Measurements from ENCODE around the gene TSPEAR.
A peak's percentile ranks its signal among the peaks of the same experiment; 100 is the strongest.
"Not testable (repeated sequence)": the region's sequence is repeated elsewhere in the genome, so short reads cannot be mapped to it uniquely, and the experiment has no call there.

TSPEAR gene

GRCh38 chr21:44566403-44566802, 145.0 kb downstream of the TSPEAR start:
- no peak for DNase-seq

GRCh38 chr21:44564886-44565598, 146.3 kb downstream of the TSPEAR start:
- no peak for DNase-seq

GRCh38 chr21:44564099-44564498, 147.3 kb downstream of the TSPEAR start:
- no peak for DNase-seq

GRCh38 chr21:44558695-44559094, 152.7 kb downstream of the TSPEAR start, which contains the start of gene KRTAP10-3:
KRTAP10-3 (minus strand) TSS chr21:44558795; CDS start chr21:44558715, 80 bp downstream.
- no peak for DNase-seq

GRCh38 chr21:44558329-44558675, 153.1 kb downstream of the TSPEAR start:
- not testable (repeated sequence) for DNase-seq

- DNase-seq: no peak
Observed at GRCh38 chr21:44557491-44558328, 153.7 kb downstream of the TSPEAR start.

- no peak for DNase-seq
Observed at GRCh38 chr21:44556879-44557278, 154.5 kb downstream of the TSPEAR start.

GRCh38 chr21:44555200-44555875, 156.0 kb downstream of the TSPEAR start:
- DNase-seq: no peak

- DNase-seq: no peak
Observed at GRCh38 chr21:44552681-44553080, 158.7 kb downstream of the TSPEAR start.

GRCh38 chr21:44552136-44552535, 159.2 kb downstream of the TSPEAR start:
- no peak for DNase-seq

- no peak for DNase-seq
Observed at GRCh38 chr21:44551340-44551961, 159.9 kb downstream of the TSPEAR start, which contains the start of gene KRTAP10-2. KRTAP10-2 (minus strand) TSS chr21:44551505; CDS start chr21:44551458, 47 bp downstream.

- no peak for DNase-seq
Observed at GRCh38 chr21:44550807-44551206, 160.6 kb downstream of the TSPEAR start.

GRCh38 chr21:44550285-44550684, 161.1 kb downstream of the TSPEAR start:
- DNase-seq: not testable (repeated sequence)

GRCh38 chr21:44549525-44550211, 161.7 kb downstream of the TSPEAR start:
- DNase-seq: no peak

- no peak for DNase-seq
Observed at GRCh38 chr21:44548922-44549321, 162.4 kb downstream of the TSPEAR start.

- no peak for DNase-seq
Observed at GRCh38 chr21:44548381-44548780, 163.0 kb downstream of the TSPEAR start.

- DNase-seq: peak; percentile 54
Observed at GRCh38 chr21:44547656-44548331, 163.6 kb downstream of the TSPEAR start.

GRCh38 chr21:44544566-44544965, 166.8 kb downstream of the TSPEAR start:
- DNase-seq: no peak

GRCh38 chr21:44542716-44543115, 168.7 kb downstream of the TSPEAR start:
- no peak for DNase-seq

- no peak for DNase-seq
Observed at GRCh38 chr21:44540741-44541288, 170.6 kb downstream of the TSPEAR start.

GRCh38 chr21:44539991-44540666, 171.2 kb downstream of the TSPEAR start, which contains the start of gene KRTAP10-1:
KRTAP10-1 (minus strand) TSS chr21:44540195; CDS start chr21:44540150, 45 bp downstream.
- DNase-seq: no peak

All from CD4-positive, alpha-beta T cell treated with Interleukin-12 subunit alpha and Interleukin-12 subunit beta, for 1 hour (primary cell).